GM12873 (cell line): ENCODE measurements around the gene MRPL58.

Experiments used
- CTCF ChIP-seq: IDR thresholded peaks from 2 replicates; pipeline ENCODE4 v1.5.1; 2012; ENCODE audit warnings: low read depth, mild to moderate bottlenecking, moderate library complexity, low read length, control low read depth; ENCODE audit not compliant: insufficient read depth; ENCODE audit errors: missing control alignments

MRPL58 gene

DNA sequence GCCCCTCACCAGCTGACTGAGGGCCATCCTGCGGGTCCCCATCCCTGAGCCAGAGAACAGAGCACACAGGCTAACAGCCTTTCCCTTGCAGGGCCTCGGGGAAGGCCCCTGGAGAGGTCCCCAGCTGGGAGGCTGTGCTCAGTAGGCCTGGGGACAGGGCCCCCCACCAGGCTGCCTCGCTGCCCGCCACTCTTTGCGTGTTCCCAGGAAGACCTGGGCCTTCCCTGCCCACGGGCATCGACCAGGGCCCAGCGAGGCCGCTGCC lies 40.7 kb upstream of the MRPL58 start:
- TF ChIP-seq CTCF = no peak

GRCh38 chr17:74972107-74972972 lies 40.1 kb upstream of the MRPL58 start, which contains the start of gene HID1:
Gene HID1, minus strand, starts transcription at chr17:74972759. Its CDS starts 103 bp downstream, at chr17:74972656.
- no peak for TF ChIP-seq CTCF

DNA sequence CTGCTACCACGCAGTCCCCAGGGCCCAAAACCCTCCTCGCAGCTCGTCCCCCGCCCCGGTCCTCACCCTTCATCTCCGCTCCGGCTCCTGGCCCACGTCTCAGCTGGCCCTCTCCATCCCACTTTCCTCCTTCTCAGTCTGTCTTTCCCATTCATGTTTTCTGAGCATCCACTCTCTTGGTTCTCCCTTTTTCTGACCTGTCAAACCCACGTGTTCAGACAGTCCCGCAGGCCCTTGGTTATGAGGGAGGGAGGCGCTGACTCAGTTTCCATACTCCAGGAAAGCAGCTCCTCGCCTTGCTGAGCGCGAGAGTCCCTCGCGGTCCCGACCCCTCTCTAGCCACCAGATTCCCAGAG lies 39.5 kb upstream of the MRPL58 start:
- no peak for TF ChIP-seq CTCF

DNA sequence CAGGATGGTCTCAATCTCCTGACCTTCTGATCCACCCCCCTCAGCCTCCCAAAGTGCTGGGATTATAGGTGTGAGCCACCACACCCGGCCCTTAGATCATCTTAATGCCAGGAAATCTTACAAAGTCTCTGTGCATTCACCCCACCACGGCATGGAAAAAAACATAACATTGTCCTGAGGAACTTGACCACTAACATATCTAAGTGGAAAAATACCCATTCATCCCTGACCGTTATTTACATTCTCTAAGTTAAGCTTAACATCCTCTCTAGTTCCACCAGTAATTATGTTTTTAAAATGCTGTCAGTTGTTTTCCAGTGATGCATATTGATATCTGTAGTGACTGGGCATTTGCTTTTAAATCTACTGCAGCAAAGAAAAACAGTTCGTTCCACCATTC lies 36.5 kb upstream of the MRPL58 start:
- TF ChIP-seq CTCF = no peak

DNA sequence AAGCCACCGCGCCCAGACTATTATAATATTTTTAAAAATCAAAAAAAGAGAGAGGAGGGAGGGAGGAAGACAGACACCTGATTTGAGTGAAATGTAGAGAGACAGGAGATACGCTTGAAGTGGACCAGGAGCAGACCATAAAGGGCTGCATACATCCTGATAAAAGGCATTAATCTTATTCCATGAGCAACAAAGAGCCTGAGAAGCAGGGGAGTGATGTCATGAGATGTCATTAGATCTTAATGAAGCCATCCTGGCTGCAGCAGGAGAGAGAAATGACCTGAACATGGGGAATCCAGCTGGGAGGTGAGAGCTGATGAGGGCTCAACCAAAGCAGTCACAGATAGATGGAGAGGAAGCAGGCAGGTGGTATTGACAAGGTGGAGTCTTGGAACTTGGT lies 34.7 kb upstream of the MRPL58 start:
- no peak for TF ChIP-seq CTCF

DNA sequence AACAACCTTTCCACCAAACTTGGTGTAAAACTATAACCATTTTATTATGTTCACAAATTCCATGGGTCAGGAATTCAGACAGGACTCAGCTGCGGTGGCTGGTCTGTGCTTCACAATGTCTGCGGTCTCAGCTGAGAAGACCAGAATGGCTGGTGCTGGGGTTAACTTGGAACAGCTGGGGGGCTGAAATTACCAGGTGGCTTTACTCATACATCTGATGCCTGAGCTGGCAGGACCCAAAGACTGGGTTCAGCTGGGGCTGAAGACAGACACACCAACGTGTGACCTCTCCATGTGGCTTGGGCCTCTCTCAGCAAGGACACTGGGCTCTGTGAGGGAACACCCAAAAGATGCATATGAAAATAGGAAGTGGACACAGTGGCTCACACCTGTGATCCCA lies 34.2 kb upstream of the MRPL58 start:
- TF ChIP-seq CTCF = no peak

GRCh38 chr17:74979408-74980146 lies 32.9 kb upstream of the MRPL58 start:
- TF ChIP-seq CTCF = no peak
